ENCODE measurements around the gene ROGDI. TPM values are rescaled to one million over a fixed set of nuclear protein-coding genes. Genes with fewer than 3 reads are reported as not detected.

ROGDI gene
- total and polyA plus RNA-seq, 2 experiments from 2014 or later, result 21.2 to 48.2 TPM

DNA sequence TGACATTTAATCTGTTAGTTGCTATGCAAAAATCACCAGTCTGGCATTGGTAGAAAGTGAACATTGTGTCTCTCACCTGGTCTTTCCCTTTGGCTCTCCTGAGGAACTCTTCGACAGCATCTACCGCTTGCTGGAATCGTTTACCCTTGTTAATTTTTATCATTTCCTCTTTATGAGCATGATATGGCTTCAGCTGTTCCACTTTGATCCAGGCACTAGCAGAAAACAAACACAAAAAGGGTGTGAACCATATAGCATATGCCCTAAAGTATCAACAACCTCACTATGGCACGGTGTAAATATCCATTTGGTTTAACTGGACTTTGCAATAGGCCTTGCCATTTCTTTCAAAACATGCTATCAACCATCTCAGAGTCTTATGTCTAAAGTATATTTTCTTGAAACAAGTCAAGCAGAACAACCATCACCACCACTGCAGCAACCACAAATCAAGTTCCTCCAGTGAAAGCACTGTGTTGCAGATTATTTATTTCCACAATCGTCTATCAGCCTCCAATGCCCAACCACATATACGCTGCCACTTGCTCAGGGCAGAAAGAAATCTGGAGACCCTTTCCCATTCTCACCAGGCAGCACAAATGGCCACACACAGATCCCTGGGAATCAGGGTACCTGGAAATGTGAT lies 30.4 kb upstream of the ROGDI start:
- no peak overlapping the region for H3K4me2 ChIP-seq
- WGBS (ENCODE audit: low lambda C conversion rate, missing lambda C conversion rate), result 92% methylated on average over 6 of the region's 6 CpGs
- no peaks in the 10 kb centered on the region for H3K36me3 ChIP-seq (replicated peaks; ENCODE audit: insufficient read depth, low read depth)
- H3K79me2 ChIP-seq, result peaks cover 22% of the 10 kb centered on the region
- H3K9me2 ChIP-seq (replicated peaks; ENCODE audit: insufficient read depth), result no peaks in the 10 kb centered on the region
- no peak for DNase-seq (ENCODE audit: low spot score)
- no peaks in the 10 kb centered on the region for H3K9me3 ChIP-seq (ENCODE audit: low read depth)
- H3K4me1 ChIP-seq (ENCODE audit: insufficient read depth), result no peaks in the 10 kb centered on the region
- no peaks in the 10 kb centered on the region for H3K27me3 ChIP-seq
- peaks cover 7% of the 10 kb centered on the region for H4K20me1 ChIP-seq (ENCODE audit: insufficient read depth, poor library complexity, severe bottlenecking)
- no peak overlapping the region for H3K4me3 ChIP-seq
- TF ChIP-seq, protein P1, sequence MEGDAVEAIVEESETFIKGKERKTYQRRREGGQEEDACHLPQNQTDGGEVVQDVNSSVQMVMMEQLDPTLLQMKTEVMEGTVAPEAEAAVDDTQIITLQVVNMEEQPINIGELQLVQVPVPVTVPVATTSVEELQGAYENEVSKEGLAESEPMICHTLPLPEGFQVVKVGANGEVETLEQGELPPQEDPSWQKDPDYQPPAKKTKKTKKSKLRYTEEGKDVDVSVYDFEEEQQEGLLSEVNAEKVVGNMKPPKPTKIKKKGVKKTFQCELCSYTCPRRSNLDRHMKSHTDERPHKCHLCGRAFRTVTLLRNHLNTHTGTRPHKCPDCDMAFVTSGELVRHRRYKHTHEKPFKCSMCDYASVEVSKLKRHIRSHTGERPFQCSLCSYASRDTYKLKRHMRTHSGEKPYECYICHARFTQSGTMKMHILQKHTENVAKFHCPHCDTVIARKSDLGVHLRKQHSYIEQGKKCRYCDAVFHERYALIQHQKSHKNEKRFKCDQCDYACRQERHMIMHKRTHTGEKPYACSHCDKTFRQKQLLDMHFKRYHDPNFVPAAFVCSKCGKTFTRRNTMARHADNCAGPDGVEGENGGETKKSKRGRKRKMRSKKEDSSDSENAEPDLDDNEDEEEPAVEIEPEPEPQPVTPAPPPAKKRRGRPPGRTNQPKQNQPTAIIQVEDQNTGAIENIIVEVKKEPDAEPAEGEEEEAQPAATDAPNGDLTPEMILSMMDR (IDR thresholded peaks at IDR 0.05; ENCODE audit: poor library complexity), result no peak
- TF ChIP-seq EZH2 (IDR thresholded peaks at IDR 0.05; ENCODE audit: borderline replicate concordance) (no peak), EZH2phosphoT487 (IDR thresholded peaks at IDR 0.05; ENCODE audit: low read depth, severe bottlenecking, unreplicated experiment) (no peak)
- H3K27ac ChIP-seq, result no peak overlapping the region
- no peak overlapping the region for H2AFZ ChIP-seq

DNA sequence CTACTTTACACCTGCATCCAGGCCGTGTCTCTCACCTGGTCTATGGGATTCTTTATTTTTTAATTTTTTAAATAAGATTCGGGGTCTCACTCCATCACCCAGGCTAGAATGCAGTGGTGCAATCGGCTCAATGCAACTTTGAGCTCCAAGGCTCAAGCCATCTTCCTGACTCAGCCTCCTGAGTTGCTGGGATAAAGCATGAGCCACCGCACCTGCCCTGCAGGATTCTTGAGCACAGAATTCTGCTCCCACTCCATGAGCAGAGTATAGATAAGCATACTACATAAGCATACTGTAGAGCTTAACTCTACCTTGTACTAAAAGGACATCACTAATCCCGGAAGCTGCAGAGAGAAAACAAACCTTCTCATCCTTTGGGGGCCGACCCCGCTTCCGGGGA lies 29.2 kb upstream of the ROGDI start:
- H3K4me2 ChIP-seq, result no peak overlapping the region
- no peaks in the 10 kb centered on the region for H3K9me3 ChIP-seq (ENCODE audit: low read depth)
- H3K79me2 ChIP-seq, result peaks cover 19% of the 10 kb centered on the region
- WGBS (ENCODE audit: low lambda C conversion rate, missing lambda C conversion rate), result 98% methylated on average over 8 of the region's 8 CpGs
- TF ChIP-seq EZH2 (IDR thresholded peaks at IDR 0.05; ENCODE audit: borderline replicate concordance) (no peak), EZH2phosphoT487 (IDR thresholded peaks at IDR 0.05; ENCODE audit: low read depth, severe bottlenecking, unreplicated experiment) (no peak)
- TF ChIP-seq, protein P1 (IDR thresholded peaks at IDR 0.05; ENCODE audit: poor library complexity), result no peak
- no peaks in the 10 kb centered on the region for H3K4me1 ChIP-seq (ENCODE audit: insufficient read depth)
- H3K9me2 ChIP-seq (replicated peaks; ENCODE audit: insufficient read depth), result no peaks in the 10 kb centered on the region
- no peak overlapping the region for H3K27ac ChIP-seq
- no peak overlapping the region for H2AFZ ChIP-seq
- no peak overlapping the region for H3K4me3 ChIP-seq
- DNase-seq (ENCODE audit: low spot score), result no peak
- no peaks in the 10 kb centered on the region for H3K27me3 ChIP-seq
- peaks cover 7% of the 10 kb centered on the region for H4K20me1 ChIP-seq (ENCODE audit: insufficient read depth, poor library complexity, severe bottlenecking)
- H3K36me3 ChIP-seq (replicated peaks; ENCODE audit: insufficient read depth, low read depth), result peaks cover 3% of the 10 kb centered on the region

DNA sequence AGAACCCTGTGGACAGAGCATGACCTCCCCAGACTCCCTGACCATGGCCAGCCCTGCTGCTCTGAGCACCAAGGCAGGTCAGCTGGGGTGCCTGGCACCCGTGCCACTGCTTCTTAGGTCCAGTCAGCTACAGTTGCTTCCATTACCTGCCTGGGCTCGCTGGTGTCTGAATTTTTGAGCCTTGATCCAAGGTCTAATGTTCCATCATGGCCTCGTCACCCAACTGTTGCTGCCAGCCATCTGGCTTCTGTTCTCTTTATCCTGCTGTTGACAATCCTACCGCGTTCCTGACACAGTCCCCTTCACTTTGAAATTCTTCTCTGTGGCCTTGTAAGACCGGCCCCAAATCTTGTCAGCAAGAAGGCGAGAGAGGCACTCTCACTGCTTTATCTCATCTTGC lies 28.0 kb upstream of the ROGDI start:
- no peaks in the 10 kb centered on the region for H3K27me3 ChIP-seq
- no peak overlapping the region for H3K4me3 ChIP-seq
- H3K9me3 ChIP-seq (ENCODE audit: low read depth), result no peaks in the 10 kb centered on the region
- TF ChIP-seq EZH2 (IDR thresholded peaks at IDR 0.05; ENCODE audit: borderline replicate concordance) (no peak), EZH2phosphoT487 (IDR thresholded peaks at IDR 0.05; ENCODE audit: low read depth, severe bottlenecking, unreplicated experiment) (no peak)
- H3K27ac ChIP-seq, result no peak overlapping the region
- no peak for DNase-seq (ENCODE audit: low spot score)
- 94% methylated on average over 7 of the region's 7 CpGs for WGBS (ENCODE audit: low lambda C conversion rate, missing lambda C conversion rate)
- H3K79me2 ChIP-seq, result peaks cover 7% of the 10 kb centered on the region
- H3K36me3 ChIP-seq (replicated peaks; ENCODE audit: insufficient read depth, low read depth), result peaks cover 3% of the 10 kb centered on the region
- H3K9me2 ChIP-seq (replicated peaks; ENCODE audit: insufficient read depth), result no peaks in the 10 kb centered on the region
- H3K4me1 ChIP-seq (ENCODE audit: insufficient read depth), result no peaks in the 10 kb centered on the region
- no peak overlapping the region for H2AFZ ChIP-seq
- H3K4me2 ChIP-seq, result no peak overlapping the region
- H4K20me1 ChIP-seq (ENCODE audit: insufficient read depth, poor library complexity, severe bottlenecking), result peaks cover 7% of the 10 kb centered on the region

DNA sequence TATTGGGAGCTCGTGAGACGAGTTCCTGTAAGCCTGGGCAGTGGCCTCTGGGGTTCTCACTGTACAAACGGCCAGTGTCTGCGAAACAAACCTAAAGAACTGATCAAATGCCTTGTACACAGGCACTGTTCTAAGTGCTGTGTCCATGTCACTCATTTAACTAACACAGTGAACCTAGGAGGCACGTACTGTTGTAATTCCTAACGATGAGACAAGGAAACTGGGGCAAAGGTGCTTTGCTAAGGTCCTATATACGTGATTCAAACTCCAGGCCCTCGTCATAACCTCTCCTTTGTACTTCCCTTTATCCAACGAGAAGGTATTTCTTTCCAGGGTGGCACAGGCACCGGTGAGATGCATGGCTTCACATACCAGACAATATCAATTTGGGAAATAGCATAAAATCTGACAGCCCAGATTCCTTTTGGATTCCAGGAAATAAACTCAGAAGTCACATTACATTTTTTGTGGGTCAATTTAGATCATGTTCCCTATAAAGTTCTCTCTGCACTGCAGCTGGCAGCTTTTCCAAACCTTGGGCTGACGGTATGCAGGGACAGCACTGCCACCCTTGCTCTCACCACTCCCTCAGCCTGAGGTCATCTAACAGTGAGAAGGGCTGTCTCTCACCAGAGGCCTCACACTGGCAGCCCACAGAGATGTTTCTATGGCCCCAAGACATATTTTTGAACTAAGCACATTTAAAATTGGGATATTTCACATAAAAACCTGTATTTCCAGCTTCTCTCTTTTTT lies 26.3 kb upstream of the ROGDI start:
- Histone ChIP-seq H3K27ac (no peak overlapping the region), H3K4me1 (ENCODE audit: insufficient read depth) (no peaks in the 10 kb centered on the region), H2AFZ (no peak overlapping the region), H4K20me1 (ENCODE audit: insufficient read depth, poor library complexity, severe bottlenecking) (peaks cover 5% of the 10 kb centered on the region), H3K36me3 (replicated peaks; ENCODE audit: insufficient read depth, low read depth) (peaks cover 3% of the 10 kb centered on the region), H3K9me3 (ENCODE audit: low read depth) (no peaks in the 10 kb centered on the region), H3K27me3 (no peaks in the 10 kb centered on the region), H3K9me2 (replicated peaks; ENCODE audit: insufficient read depth) (no peaks in the 10 kb centered on the region), H3K79me2 (no peaks in the 10 kb centered on the region), H3K4me2 (no peak overlapping the region), H3K4me3 (no peak overlapping the region)
- TF ChIP-seq EZH2 (IDR thresholded peaks at IDR 0.05; ENCODE audit: borderline replicate concordance) (no peak), EZH2phosphoT487 (IDR thresholded peaks at IDR 0.05; ENCODE audit: low read depth, severe bottlenecking, unreplicated experiment) (no peak)
- TF ChIP-seq, protein P1 (IDR thresholded peaks at IDR 0.05; ENCODE audit: poor library complexity), result no peak
- 93% methylated on average over 11 of the region's 11 CpGs for WGBS (ENCODE audit: low lambda C conversion rate, missing lambda C conversion rate)
- DNase-seq (ENCODE audit: low spot score), result no peak

Measured in hepatocyte (in vitro differentiated cells).